ENCODE results near the gene PLIN1. TPM values are rescaled to one million over a fixed set of nuclear protein-coding genes. Genes with fewer than 3 reads are reported as not detected.

PLIN1 gene
- total and polyA plus RNA-seq, 4 donors, result 0.38 to 4.1 (median 2.6) TPM

GRCh38 chr15:89662893-89663626 is 16.1 kb downstream of the PLIN1 start:
- DNase-seq (peak; percentile 90), ATAC-seq (ENCODE audit: low FRiP score) (peak; percentile 71)
- Histone ChIP-seq H3K4me3 (ENCODE audit: low read length in 2 of 2) (no peak overlapping the region), H3K36me3 (ENCODE audit: control insufficient read depth in 1 of 2, insufficient read depth in 2 of 2, low read length in 1 of 2) (no peaks in the 10 kb centered on the region), H3K4me1 (ENCODE audit: control insufficient read depth in 1 of 2, insufficient read depth in 2 of 2, low read length in 2 of 2) (no peaks in the 10 kb centered on the region), H3K27me3 (ENCODE audit: control insufficient read depth in 1 of 2, insufficient read depth in 2 of 2, low read length in 1 of 2) (no peaks in the 10 kb centered on the region), H3K27ac (ENCODE audit: low read depth in 1 of 2, low read length in 2 of 2) (peak overlapping the region; percentile 91 to 95), H3K9me3 (ENCODE audit: control insufficient read depth, low read length) (no peaks in the 10 kb centered on the region)
- intact Hi-C loops (cut with DNase I), result no loop called here
- WGBS, 2 donors, result 4 to 8% methylated on average over 11 of the region's 11 CpGs

- Histone ChIP-seq H3K4me1 (ENCODE audit: control insufficient read depth in 1 of 2, insufficient read depth in 2 of 2, low read length in 2 of 2) (no peaks in the 10 kb centered on the region), H3K36me3 (ENCODE audit: control insufficient read depth in 1 of 2, insufficient read depth in 2 of 2, low read length in 1 of 2) (no peaks in the 10 kb centered on the region), H3K4me3 (ENCODE audit: low read length in 2 of 2) (no peak overlapping the region), H3K9me3 (ENCODE audit: control insufficient read depth, low read length) (no peaks in the 10 kb centered on the region), H3K27me3 (ENCODE audit: control insufficient read depth in 1 of 2, insufficient read depth in 2 of 2, low read length in 1 of 2) (no peaks in the 10 kb centered on the region), H3K27ac (ENCODE audit: low read depth in 1 of 2, low read length in 2 of 2) (no peak overlapping the region)
- 85 to 92% methylated on average over 2 of the region's 2 CpGs for WGBS, 2 donors
- ATAC-seq (ENCODE audit: low FRiP score) (no peak), DNase-seq (no peak)
- intact Hi-C loops (cut with DNase I), result no loop called here
These were observed 18.6 kb downstream of the PLIN1 start for GRCh38 chr15:89660556-89660955.

- H3K27me3 ChIP-seq (ENCODE audit: control insufficient read depth in 1 of 2, insufficient read depth in 2 of 2, low read length in 1 of 2), result no peaks in the 10 kb centered on the region
- H3K36me3 ChIP-seq (ENCODE audit: control insufficient read depth in 1 of 2, insufficient read depth in 2 of 2, low read length in 1 of 2), result no peaks in the 10 kb centered on the region
- WGBS, 2 donors, result 96 to 97% methylated on average over 2 of the region's 2 CpGs
- H3K9me3 ChIP-seq (ENCODE audit: control insufficient read depth, low read length), result no peaks in the 10 kb centered on the region
- no peak overlapping the region for H3K27ac ChIP-seq (ENCODE audit: low read depth in 1 of 2, low read length in 2 of 2)
- intact Hi-C loops (cut with DNase I), result no loop called here
- H3K4me3 ChIP-seq (ENCODE audit: low read length in 2 of 2), result no peak overlapping the region
- ATAC-seq (ENCODE audit: low FRiP score), result no peak
- no peak for DNase-seq
- no peaks in the 10 kb centered on the region for H3K4me1 ChIP-seq (ENCODE audit: control insufficient read depth in 1 of 2, insufficient read depth in 2 of 2, low read length in 2 of 2)
These were observed 19.9 kb downstream of the PLIN1 start for GRCh38 chr15:89659295-89659694.

- Histone ChIP-seq H3K9me3 (ENCODE audit: control insufficient read depth, low read length) (no peaks in the 10 kb centered on the region), H3K27me3 (ENCODE audit: control insufficient read depth in 1 of 2, insufficient read depth in 2 of 2, low read length in 1 of 2) (no peaks in the 10 kb centered on the region), H3K4me1 (ENCODE audit: control insufficient read depth in 1 of 2, insufficient read depth in 2 of 2, low read length in 2 of 2) (no peaks in the 10 kb centered on the region), H3K27ac (ENCODE audit: low read depth in 1 of 2, low read length in 2 of 2) (no peak overlapping the region), H3K4me3 (ENCODE audit: low read length in 2 of 2) (no peak overlapping the region), H3K36me3 (ENCODE audit: control insufficient read depth in 1 of 2, insufficient read depth in 2 of 2, low read length in 1 of 2) (no peaks in the 10 kb centered on the region)
- intact Hi-C loops (cut with DNase I), result no loop called here
- DNase-seq (no peak), ATAC-seq (ENCODE audit: low FRiP score) (no peak)
- 77 to 81% methylated on average over 5 of the region's 5 CpGs for WGBS, 2 donors
These were observed 21.4 kb downstream of the PLIN1 start for GRCh38 chr15:89657686-89658200.

- Histone ChIP-seq H3K27me3 (ENCODE audit: control insufficient read depth in 1 of 2, insufficient read depth in 2 of 2, low read length in 1 of 2) (no peaks in the 10 kb centered on the region), H3K9me3 (ENCODE audit: control insufficient read depth, low read length) (no peaks in the 10 kb centered on the region), H3K36me3 (ENCODE audit: control insufficient read depth in 1 of 2, insufficient read depth in 2 of 2, low read length in 1 of 2) (no peaks in the 10 kb centered on the region), H3K4me3 (ENCODE audit: low read length in 2 of 2) (no peak overlapping the region), H3K27ac (ENCODE audit: low read depth in 1 of 2, low read length in 2 of 2) (no peak overlapping the region), H3K4me1 (ENCODE audit: control insufficient read depth in 1 of 2, insufficient read depth in 2 of 2, low read length in 2 of 2) (no peaks in the 10 kb centered on the region)
- no peak for ATAC-seq (ENCODE audit: low FRiP score)
- DNase-seq, result no peak
- intact Hi-C loops (cut with DNase I), result no loop called here
- 78 to 80% methylated on average over 7 of the region's 7 CpGs for WGBS, 2 donors
These were observed 22.9 kb downstream of the PLIN1 start for GRCh38 chr15:89656116-89656815.

GRCh38 chr15:89654847-89655805 is 24.0 kb downstream of the PLIN1 start, which contains the start of gene KIF7:
Gene KIF7, minus strand, starts transcription at chr15:89655467. Its CDS starts 2,537 bp downstream, at chr15:89652930.
- Histone ChIP-seq H3K27me3 (ENCODE audit: control insufficient read depth in 1 of 2, insufficient read depth in 2 of 2, low read length in 1 of 2) (no peaks in the 10 kb centered on the region), H3K4me1 (ENCODE audit: control insufficient read depth in 1 of 2, insufficient read depth in 2 of 2, low read length in 2 of 2) (no peaks in the 10 kb centered on the region), H3K9me3 (ENCODE audit: control insufficient read depth, low read length) (no peaks in the 10 kb centered on the region), H3K36me3 (ENCODE audit: control insufficient read depth in 1 of 2, insufficient read depth in 2 of 2, low read length in 1 of 2) (no peaks in the 10 kb centered on the region), H3K27ac (ENCODE audit: low read depth in 1 of 2, low read length in 2 of 2) (peak within 1 kb of the TSS in 1 of 2 donors; percentile 59), H3K4me3 (ENCODE audit: low read length in 2 of 2) (peak within 1 kb of the TSS; percentile 69 to 92)
- peak; percentile 87 for ATAC-seq (ENCODE audit: low FRiP score)
- peak in 1 of 2 donors; percentile 82 for DNase-seq
- intact Hi-C loops (cut with DNase I), result loop anchor here in 1 of 2 donors (2.0 kb wide), 1 partner anchor 40 kb away; no protein-coding TSS in a partner anchor
- 1% methylated on average over 81 to 87 of the region's 87 CpGs for WGBS, 2 donors

- DNase-seq (peak; percentile 55 to 73), ATAC-seq (ENCODE audit: low FRiP score) (no peak)
These were observed 24.8 kb downstream of the PLIN1 start for GRCh38 chr15:89654301-89654761.

GRCh38 chr15:89653578-89653977 is 25.6 kb downstream of the PLIN1 start:
- H3K4me3 ChIP-seq (ENCODE audit: low read length in 2 of 2), result no peak overlapping the region
- no peak for ATAC-seq (ENCODE audit: low FRiP score)

More at GRCh38 chr15:89654301-89654761, 24.8 kb downstream of the PLIN1 start:
- 18 to 20% methylated on average over 14 of the region's 14 CpGs for WGBS, 2 donors
- H3K27ac ChIP-seq (ENCODE audit: low read depth in 1 of 2, low read length in 2 of 2), result no peak overlapping the region
- H3K9me3 ChIP-seq (ENCODE audit: control insufficient read depth, low read length), result no peaks in the 10 kb centered on the region
- H3K27me3 ChIP-seq (ENCODE audit: control insufficient read depth in 1 of 2, insufficient read depth in 2 of 2, low read length in 1 of 2), result no peaks in the 10 kb centered on the region
- no peaks in the 10 kb centered on the region for H3K4me1 ChIP-seq (ENCODE audit: control insufficient read depth in 1 of 2, insufficient read depth in 2 of 2, low read length in 2 of 2)
- intact Hi-C loops (cut with DNase I), result loop anchor here in 1 of 2 donors (2.0 kb wide), 1 partner anchor 40 kb away; no protein-coding TSS in a partner anchor
- H3K4me3 ChIP-seq (ENCODE audit: low read length in 2 of 2), result peak overlapping the region; percentile 69 to 92
- H3K36me3 ChIP-seq (ENCODE audit: control insufficient read depth in 1 of 2, insufficient read depth in 2 of 2, low read length in 1 of 2), result no peaks in the 10 kb centered on the region

More at GRCh38 chr15:89653578-89653977, 25.6 kb downstream of the PLIN1 start:
- H3K27me3 ChIP-seq (ENCODE audit: control insufficient read depth in 1 of 2, insufficient read depth in 2 of 2, low read length in 1 of 2), result no peaks in the 10 kb centered on the region
- no peaks in the 10 kb centered on the region for H3K9me3 ChIP-seq (ENCODE audit: control insufficient read depth, low read length)
- DNase-seq, result no peak
- no peaks in the 10 kb centered on the region for H3K4me1 ChIP-seq (ENCODE audit: control insufficient read depth in 1 of 2, insufficient read depth in 2 of 2, low read length in 2 of 2)
- WGBS, 2 donors, result 95 to 98% methylated on average over 2 of the region's 2 CpGs
- intact Hi-C loops (cut with DNase I), result no loop called here
- no peak overlapping the region for H3K27ac ChIP-seq (ENCODE audit: low read depth in 1 of 2, low read length in 2 of 2)
- H3K36me3 ChIP-seq (ENCODE audit: control insufficient read depth in 1 of 2, insufficient read depth in 2 of 2, low read length in 1 of 2), result no peaks in the 10 kb centered on the region
